Measurements from ENCODE around the gene OAS1.
"Not testable (repeated sequence)": the region's sequence is repeated elsewhere in the genome, so short reads cannot be mapped to it uniquely, and the experiment has no call there.

OAS1 gene

DNA sequence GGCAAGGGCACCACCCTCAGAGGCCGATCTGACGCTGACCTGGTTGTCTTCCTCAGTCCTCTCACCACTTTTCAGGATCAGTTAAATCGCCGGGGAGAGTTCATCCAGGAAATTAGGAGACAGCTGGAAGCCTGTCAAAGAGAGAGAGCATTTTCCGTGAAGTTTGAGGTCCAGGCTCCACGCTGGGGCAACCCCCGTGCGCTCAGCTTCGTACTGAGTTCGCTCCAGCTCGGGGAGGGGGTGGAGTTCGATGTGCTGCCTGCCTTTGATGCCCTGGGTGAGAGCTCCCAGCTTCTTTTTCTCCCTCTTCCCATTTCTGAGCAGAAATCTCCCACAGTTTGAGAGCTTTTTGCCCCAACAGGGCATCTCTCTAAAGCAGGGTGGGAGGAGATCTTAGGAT lies 1.8 kb downstream of the OAS1 start:
- DNase-seq (ENCODE audit: extremely low read depth, insufficient read length): no peak
- Histone ChIP-seq H3K27me3 (replicated peaks; ENCODE audit: control insufficient read depth, insufficient read depth, low read length) (no peaks in the 10 kb centered on the region), H3K4me3 (replicated peaks; ENCODE audit: low read depth, low read length) (peak overlapping the region; percentile 76), H3K36me3 (ENCODE audit: control insufficient read depth, insufficient read depth, low read length) (peaks cover 16% of the 10 kb centered on the region)
- TF ChIP-seq, protein P1, sequence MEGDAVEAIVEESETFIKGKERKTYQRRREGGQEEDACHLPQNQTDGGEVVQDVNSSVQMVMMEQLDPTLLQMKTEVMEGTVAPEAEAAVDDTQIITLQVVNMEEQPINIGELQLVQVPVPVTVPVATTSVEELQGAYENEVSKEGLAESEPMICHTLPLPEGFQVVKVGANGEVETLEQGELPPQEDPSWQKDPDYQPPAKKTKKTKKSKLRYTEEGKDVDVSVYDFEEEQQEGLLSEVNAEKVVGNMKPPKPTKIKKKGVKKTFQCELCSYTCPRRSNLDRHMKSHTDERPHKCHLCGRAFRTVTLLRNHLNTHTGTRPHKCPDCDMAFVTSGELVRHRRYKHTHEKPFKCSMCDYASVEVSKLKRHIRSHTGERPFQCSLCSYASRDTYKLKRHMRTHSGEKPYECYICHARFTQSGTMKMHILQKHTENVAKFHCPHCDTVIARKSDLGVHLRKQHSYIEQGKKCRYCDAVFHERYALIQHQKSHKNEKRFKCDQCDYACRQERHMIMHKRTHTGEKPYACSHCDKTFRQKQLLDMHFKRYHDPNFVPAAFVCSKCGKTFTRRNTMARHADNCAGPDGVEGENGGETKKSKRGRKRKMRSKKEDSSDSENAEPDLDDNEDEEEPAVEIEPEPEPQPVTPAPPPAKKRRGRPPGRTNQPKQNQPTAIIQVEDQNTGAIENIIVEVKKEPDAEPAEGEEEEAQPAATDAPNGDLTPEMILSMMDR (IDR thresholded peaks at IDR 0.05; ENCODE audit: insufficient read depth, low read length, poor library complexity, severe bottlenecking): no peak

DNA sequence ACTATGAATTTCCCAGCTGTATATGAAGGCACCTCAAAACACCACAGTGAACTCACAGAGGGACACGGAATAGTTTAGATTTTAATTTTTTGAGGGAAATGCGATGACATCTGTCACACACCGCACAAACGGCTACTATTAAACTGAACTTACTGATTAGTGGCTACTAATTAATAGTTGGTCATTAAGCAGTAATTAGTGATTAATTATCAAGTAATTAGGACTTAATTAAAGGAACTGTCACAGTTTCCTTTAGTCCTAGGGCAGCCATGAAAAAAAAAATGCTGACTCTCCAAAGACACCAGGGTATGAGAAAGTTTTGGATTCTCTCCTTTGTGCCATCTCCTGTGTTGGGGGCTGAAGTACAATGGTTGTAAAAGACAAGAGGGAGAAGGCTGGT lies 2.9 kb downstream of the OAS1 start:
- Histone ChIP-seq H3K36me3 (ENCODE audit: control insufficient read depth, insufficient read depth, low read length) (peaks cover 16% of the 10 kb centered on the region), H3K4me3 (replicated peaks; ENCODE audit: low read depth, low read length) (no peak overlapping the region), H3K27me3 (replicated peaks; ENCODE audit: control insufficient read depth, insufficient read depth, low read length) (no peaks in the 10 kb centered on the region)
- no peak for DNase-seq (ENCODE audit: extremely low read depth, insufficient read length)
- TF ChIP-seq, protein P1 (IDR thresholded peaks at IDR 0.05; ENCODE audit: insufficient read depth, low read length, poor library complexity, severe bottlenecking): no peak

DNA sequence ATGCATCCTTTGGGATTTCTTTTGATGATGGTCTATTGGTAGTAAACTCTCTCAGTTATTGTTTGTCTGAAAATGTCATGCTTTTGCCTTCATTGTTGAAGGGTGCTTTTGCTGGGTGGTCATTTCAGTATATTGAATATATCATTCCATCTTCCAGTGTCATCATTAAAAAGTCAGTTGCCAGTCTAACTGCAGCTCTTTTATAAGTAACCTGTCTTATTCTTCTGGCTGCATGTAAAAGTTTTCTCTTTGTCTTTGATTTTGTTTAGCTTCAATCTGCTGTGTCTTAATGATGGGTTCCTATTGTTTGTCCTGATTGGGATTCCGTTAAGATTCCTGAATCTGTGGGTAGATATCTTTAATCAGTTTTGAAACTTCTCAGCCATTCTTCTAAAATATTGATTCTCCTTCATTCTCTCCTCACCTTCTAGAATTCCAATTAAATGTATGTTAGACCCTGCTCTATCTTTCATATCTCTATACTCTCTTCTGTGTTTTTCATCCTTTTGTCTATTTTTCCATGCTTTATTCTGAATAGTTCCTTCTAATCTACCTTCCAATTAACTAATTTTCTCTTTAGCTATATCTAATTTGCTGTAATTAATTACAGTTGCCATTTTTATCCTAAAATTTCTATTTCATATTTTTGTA lies 6.4 kb downstream of the OAS1 start:
- DNase-seq (ENCODE audit: extremely low read depth, insufficient read length): no peak
- no peak overlapping the region for H3K4me3 ChIP-seq (replicated peaks; ENCODE audit: low read depth, low read length)
- peaks cover 28% of the 10 kb centered on the region for H3K36me3 ChIP-seq (ENCODE audit: control insufficient read depth, insufficient read depth, low read length)
- TF ChIP-seq, protein P1 (IDR thresholded peaks at IDR 0.05; ENCODE audit: insufficient read depth, low read length, poor library complexity, severe bottlenecking): no peak
- H3K27me3 ChIP-seq (replicated peaks; ENCODE audit: control insufficient read depth, insufficient read depth, low read length): no peaks in the 10 kb centered on the region

DNA sequence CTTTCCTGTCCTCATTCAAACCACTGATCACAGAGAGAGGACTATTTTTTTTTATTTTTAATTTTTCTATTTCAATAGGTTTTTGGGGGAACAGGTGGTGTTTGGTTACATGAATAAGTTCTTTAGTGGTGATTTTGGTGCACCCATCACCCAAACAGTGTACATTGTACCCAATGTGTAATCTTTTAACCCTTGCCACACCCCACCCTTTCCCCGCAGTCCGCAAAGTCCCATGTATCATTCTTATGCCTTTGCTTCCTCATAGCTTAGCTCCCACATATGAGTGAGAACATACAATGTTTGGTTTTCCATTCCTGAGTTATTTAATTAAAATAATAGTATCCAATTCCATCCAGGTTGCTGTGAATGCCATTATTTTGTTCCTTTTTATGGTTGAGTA lies 7.1 kb downstream of the OAS1 start:
- not testable (repeated sequence) for H3K4me3 ChIP-seq (replicated peaks; ENCODE audit: low read depth, low read length); H3K27me3 ChIP-seq (replicated peaks; ENCODE audit: control insufficient read depth, insufficient read depth, low read length); DNase-seq (ENCODE audit: extremely low read depth, insufficient read length)
- peaks cover 29% of the 10 kb centered on the region for H3K36me3 ChIP-seq (ENCODE audit: control insufficient read depth, insufficient read depth, low read length)

DNA sequence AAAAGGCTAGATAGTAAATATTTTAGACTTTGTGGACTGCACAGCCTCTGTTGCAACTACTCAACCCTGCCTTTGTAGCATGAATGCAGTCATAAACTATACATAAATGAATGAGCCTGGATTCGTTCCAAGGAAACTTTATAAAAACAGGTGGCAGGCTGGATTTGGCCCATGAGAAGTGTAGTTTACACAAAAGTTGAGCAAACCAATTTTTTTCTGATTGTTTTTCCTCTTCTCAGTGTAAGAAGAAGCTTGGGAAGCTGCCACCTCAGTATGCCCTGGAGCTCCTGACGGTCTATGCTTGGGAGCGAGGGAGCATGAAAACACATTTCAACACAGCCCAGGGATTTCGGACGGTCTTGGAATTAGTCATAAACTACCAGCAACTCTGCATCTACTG lies 9.5 kb downstream of the OAS1 start:
- peaks cover 28% of the 10 kb centered on the region for H3K36me3 ChIP-seq (ENCODE audit: control insufficient read depth, insufficient read depth, low read length)
- no peak for DNase-seq (ENCODE audit: extremely low read depth, insufficient read length)

DNA sequence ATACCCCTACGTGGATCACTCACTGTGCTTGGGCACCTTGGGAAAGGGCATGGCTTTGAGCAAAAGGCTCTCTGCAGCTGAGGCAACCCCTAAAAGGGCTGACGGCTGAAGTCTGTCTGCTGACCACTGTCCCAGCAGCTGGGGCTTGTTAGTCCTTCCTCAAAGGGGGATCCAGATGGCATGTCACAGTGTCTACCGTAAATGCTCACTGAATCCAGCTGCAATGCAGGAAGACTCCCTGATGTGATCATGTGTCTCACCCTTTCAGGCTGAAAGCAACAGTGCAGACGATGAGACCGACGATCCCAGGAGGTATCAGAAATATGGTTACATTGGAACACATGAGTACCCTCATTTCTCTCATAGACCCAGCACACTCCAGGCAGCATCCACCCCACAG lies 12.4 kb downstream of the OAS1 start:
- Histone ChIP-seq H3K36me3 (ENCODE audit: control insufficient read depth, insufficient read depth, low read length) (peaks cover 24% of the 10 kb centered on the region), H3K27me3 (replicated peaks; ENCODE audit: control insufficient read depth, insufficient read depth, low read length) (no peaks in the 10 kb centered on the region), H3K4me3 (replicated peaks; ENCODE audit: low read depth, low read length) (no peak overlapping the region)
- TF ChIP-seq, protein P1 (IDR thresholded peaks at IDR 0.05; ENCODE audit: insufficient read depth, low read length, poor library complexity, severe bottlenecking): no peak
- no peak for DNase-seq (ENCODE audit: extremely low read depth, insufficient read length)

More for the DNA sequence above, 9.5 kb downstream of the OAS1 start:
- Histone ChIP-seq H3K27me3 (replicated peaks; ENCODE audit: control insufficient read depth, insufficient read depth, low read length) (no peaks in the 10 kb centered on the region), H3K4me3 (replicated peaks; ENCODE audit: low read depth, low read length) (no peak overlapping the region)
- TF ChIP-seq, protein P1 (IDR thresholded peaks at IDR 0.05; ENCODE audit: insufficient read depth, low read length, poor library complexity, severe bottlenecking): no peak
